Measurements from ENCODE around the gene SLC24A5. TPM values are rescaled to one million over a fixed set of nuclear protein-coding genes. Genes with fewer than 3 reads are reported as not detected.

Gene SLC24A5
- total and polyA plus RNA-seq, 2 donors (not counting 3 experiments of a cell fraction or from before 2014, with no cell fraction given), result not detected

DNA sequence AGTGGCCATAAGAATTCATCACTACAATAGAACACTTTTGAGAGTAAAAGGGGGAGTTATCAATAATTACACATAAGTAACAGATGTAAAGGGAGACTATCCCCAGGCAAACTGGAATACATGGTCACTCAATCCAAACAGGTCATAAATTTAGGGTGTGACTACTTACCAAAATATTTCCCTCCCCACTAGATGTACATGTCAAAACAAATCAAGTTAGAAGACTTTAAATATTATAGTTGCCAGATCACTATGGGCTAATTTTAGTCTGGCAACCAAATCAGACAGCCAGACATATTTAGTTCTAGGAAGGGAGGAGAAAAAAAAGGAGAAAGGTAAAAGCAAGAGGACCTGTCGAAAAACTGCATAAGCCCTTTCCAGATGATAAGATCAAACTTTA is 23.1 kb downstream of the SLC24A5 start:
- no peak overlapping the region for H3K4me3 ChIP-seq (replicated peaks in 1 of 3; ENCODE audit: insufficient read depth in 1 of 3, low read depth in 1 of 3, low read length in 3 of 3)
- H3K36me3 ChIP-seq (ENCODE audit: control insufficient read depth in 2 of 2, extremely low read depth in 1 of 2, insufficient read depth in 2 of 2, low read length in 2 of 2), result peaks cover 0 to 10% of the 10 kb centered on the region in 2 experiments
- FAIRE-seq, result no peak

DNA sequence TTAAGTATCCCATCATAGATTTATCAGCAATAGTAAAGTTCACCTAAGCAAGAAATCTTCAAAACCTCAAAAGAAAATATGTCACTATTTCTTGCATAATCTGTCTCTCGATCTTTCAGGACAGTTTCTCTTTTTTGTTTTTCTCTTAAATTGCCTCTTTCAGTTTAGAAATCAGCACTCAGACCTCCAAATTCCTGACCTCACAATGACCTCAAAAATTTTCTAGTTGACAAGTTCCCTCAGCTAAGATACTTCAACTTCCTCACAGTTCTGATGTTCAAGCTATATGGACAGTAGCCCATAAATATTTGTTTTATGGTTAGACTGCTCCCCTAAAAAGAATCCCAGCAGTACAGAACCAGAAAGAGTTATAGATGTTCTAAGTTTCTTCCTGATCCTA is 24.1 kb downstream of the SLC24A5 start:
- peak overlapping the region; percentile 31 for H3K4me2 ChIP-seq (ENCODE audit: insufficient read depth, low read length)
- DNase-seq (ENCODE audit: low read depth, low spot score), result no peak
- H3K4me3 ChIP-seq (replicated peaks in 1 of 3; ENCODE audit: insufficient read depth in 1 of 3, low read depth in 1 of 3, low read length in 3 of 3), result no peak overlapping the region

More for the DNA sequence above, 23.1 kb downstream of the SLC24A5 start:
- CTCF ChIA-PET, result no interaction called here
- H3K79me2 ChIP-seq (ENCODE audit: control insufficient read depth, insufficient read depth, low read length), result no peaks in the 10 kb centered on the region
- DNase-seq (ENCODE audit: low read depth, low spot score), result no peak
- intact Hi-C loops (cut with micrococcal nuclease), result loop anchor here (5.0 kb wide), 1 partner anchor 33 kb away; the partner anchor contains the start of gene MYEF2
- H3K27ac ChIP-seq (ENCODE audit: insufficient read depth, low read depth, low read length), result no peak overlapping the region
- H3K4me1 ChIP-seq (ENCODE audit: control insufficient read depth, extremely low read depth, insufficient read depth, low read length), result peaks cover 21% of the 10 kb centered on the region
- no peaks in the 10 kb centered on the region for H3K9me3 ChIP-seq (replicated peaks; ENCODE audit: control insufficient read depth, insufficient read depth, low read length)
- H2AFZ ChIP-seq (ENCODE audit: low read depth, low read length), result no peak overlapping the region
- H3K9me1 ChIP-seq (replicated peaks; ENCODE audit: control insufficient read depth, extremely low read depth, insufficient read depth, low read length), result no peaks in the 10 kb centered on the region
- H4K20me1 ChIP-seq (replicated peaks; ENCODE audit: control insufficient read depth, extremely low read depth, insufficient read depth, low read length), result no peaks in the 10 kb centered on the region
- TF ChIP-seq POLR2A (IDR thresholded peaks at IDR 0.05; ENCODE audit: low read depth, low read length) (no peak), EZH2 (IDR thresholded peaks at IDR 0.05; ENCODE audit: borderline replicate concordance, low read depth, low read length, severe bottlenecking) (no peak), GATA2 (IDR thresholded peaks at IDR 0.05; ENCODE audit: insufficient read depth, insufficient read length, low read depth, low read length) (no peak), POLR2AphosphoS5 (IDR thresholded peaks at IDR 0.05; ENCODE audit: insufficient read depth, low read depth, low read length) (no peak), MAX (IDR thresholded peaks at IDR 0.05; ENCODE audit: insufficient read depth, insufficient read length) (no peak), FOS (IDR thresholded peaks at IDR 0.05; ENCODE audit: borderline replicate concordance, insufficient read depth, low read length) (no peak)
- POLR2A ChIA-PET, result no interaction called here
- no TSS peak for BruUV-seq (replicated peaks)
- H3K9ac ChIP-seq (replicated peaks; ENCODE audit: extremely low read depth, insufficient read depth, low read length), result no peak overlapping the region
- dilution Hi-C loops (cut with MboI; ENCODE audit: extremely low pct_ligation_motif_present, low sequenced_read_pairs), result no loop called here
- H3K4me2 ChIP-seq (ENCODE audit: insufficient read depth, low read length), result no peak overlapping the region
- no peaks in the 10 kb centered on the region for H3K27me3 ChIP-seq (ENCODE audit: control insufficient read depth in 2 of 2, insufficient read depth in 2 of 2, low read length in 2 of 2)

More for the DNA sequence above, 24.1 kb downstream of the SLC24A5 start:
- POLR2A ChIA-PET, result no interaction called here
- Histone ChIP-seq H3K9me3 (replicated peaks; ENCODE audit: control insufficient read depth, insufficient read depth, low read length) (no peaks in the 10 kb centered on the region), H3K36me3 (ENCODE audit: control insufficient read depth in 2 of 2, extremely low read depth in 1 of 2, insufficient read depth in 2 of 2, low read length in 2 of 2) (peaks cover 0 to 12% of the 10 kb centered on the region in 2 experiments), H4K20me1 (replicated peaks; ENCODE audit: control insufficient read depth, extremely low read depth, insufficient read depth, low read length) (no peaks in the 10 kb centered on the region), H3K27me3 (ENCODE audit: control insufficient read depth in 2 of 2, insufficient read depth in 2 of 2, low read length in 2 of 2) (no peaks in the 10 kb centered on the region), H3K9me1 (replicated peaks; ENCODE audit: control insufficient read depth, extremely low read depth, insufficient read depth, low read length) (no peaks in the 10 kb centered on the region), H3K9ac (replicated peaks; ENCODE audit: extremely low read depth, insufficient read depth, low read length) (no peak overlapping the region), H3K79me2 (ENCODE audit: control insufficient read depth, insufficient read depth, low read length) (no peaks in the 10 kb centered on the region), H2AFZ (ENCODE audit: low read depth, low read length) (no peak overlapping the region), H3K27ac (ENCODE audit: insufficient read depth, low read depth, low read length) (peak overlapping the region; percentile 18), H3K4me1 (ENCODE audit: control insufficient read depth, extremely low read depth, insufficient read depth, low read length) (peaks cover 28% of the 10 kb centered on the region)
- CTCF ChIA-PET, result interaction anchor here (1.0 to 1.2 kb wide), 2 partner anchors 17 to 33 kb away, joined by 3 to 4 read pairs; no protein-coding TSS in a partner anchor
- FAIRE-seq, result peak; percentile 8
- TF ChIP-seq EZH2 (IDR thresholded peaks at IDR 0.05; ENCODE audit: borderline replicate concordance, low read depth, low read length, severe bottlenecking) (no peak), FOS (IDR thresholded peaks at IDR 0.05; ENCODE audit: borderline replicate concordance, insufficient read depth, low read length) (no peak), GATA2 (IDR thresholded peaks at IDR 0.05; ENCODE audit: insufficient read depth, insufficient read length, low read depth, low read length) (no peak), POLR2A (IDR thresholded peaks at IDR 0.05; ENCODE audit: low read depth, low read length) (no peak), MYC (IDR thresholded peaks at IDR 0.05; ENCODE audit: low read depth, low read length) (no peak), JUN (IDR thresholded peaks at IDR 0.05; ENCODE audit: borderline replicate concordance, insufficient read depth, insufficient read length, low read depth) (no peak), POLR2AphosphoS5 (IDR thresholded peaks at IDR 0.05; ENCODE audit: insufficient read depth, low read depth, low read length) (no peak), MAX (IDR thresholded peaks at IDR 0.05; ENCODE audit: insufficient read depth, insufficient read length) (no peak)
- TF ChIP-seq, protein P1, sequence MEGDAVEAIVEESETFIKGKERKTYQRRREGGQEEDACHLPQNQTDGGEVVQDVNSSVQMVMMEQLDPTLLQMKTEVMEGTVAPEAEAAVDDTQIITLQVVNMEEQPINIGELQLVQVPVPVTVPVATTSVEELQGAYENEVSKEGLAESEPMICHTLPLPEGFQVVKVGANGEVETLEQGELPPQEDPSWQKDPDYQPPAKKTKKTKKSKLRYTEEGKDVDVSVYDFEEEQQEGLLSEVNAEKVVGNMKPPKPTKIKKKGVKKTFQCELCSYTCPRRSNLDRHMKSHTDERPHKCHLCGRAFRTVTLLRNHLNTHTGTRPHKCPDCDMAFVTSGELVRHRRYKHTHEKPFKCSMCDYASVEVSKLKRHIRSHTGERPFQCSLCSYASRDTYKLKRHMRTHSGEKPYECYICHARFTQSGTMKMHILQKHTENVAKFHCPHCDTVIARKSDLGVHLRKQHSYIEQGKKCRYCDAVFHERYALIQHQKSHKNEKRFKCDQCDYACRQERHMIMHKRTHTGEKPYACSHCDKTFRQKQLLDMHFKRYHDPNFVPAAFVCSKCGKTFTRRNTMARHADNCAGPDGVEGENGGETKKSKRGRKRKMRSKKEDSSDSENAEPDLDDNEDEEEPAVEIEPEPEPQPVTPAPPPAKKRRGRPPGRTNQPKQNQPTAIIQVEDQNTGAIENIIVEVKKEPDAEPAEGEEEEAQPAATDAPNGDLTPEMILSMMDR (IDR thresholded peaks at IDR 0.05; ENCODE audit: extremely low read depth in 1 of 2, insufficient read depth in 1 of 2, low read depth in 1 of 2, low read length in 2 of 2), result no peak
- intact Hi-C loops (cut with micrococcal nuclease) (loop anchor here (5.0 kb wide), 1 partner anchor 32 kb away; the partner anchor contains the start of gene MYEF2), dilution Hi-C loops (cut with MboI; ENCODE audit: extremely low pct_ligation_motif_present, low sequenced_read_pairs) (no loop called here)
- no TSS peak for BruUV-seq (replicated peaks)

Data from endothelial cell of umbilical vein (primary cell).